ENCODE results near the gene PDP2.

- TF ChIP-seq CTCF (IDR thresholded peaks at IDR 0.05; ENCODE audit: poor library complexity, severe bottlenecking) (no peak), EZH2 (IDR thresholded peaks at IDR 0.05; ENCODE audit: borderline replicate concordance, insufficient read depth, low read length, poor library complexity, severe bottlenecking) (no peak)
Observed at GRCh38 chr16:66934138-66934838, 54.0 kb downstream of the PDP2 start, which contains the start of gene CIAO2B.
